Measurements from ENCODE around the gene CABYR. TPM values are rescaled to one million over a fixed set of nuclear protein-coding genes. Genes with fewer than 3 reads are reported as not detected.
"Not testable (repeated sequence)": the region's sequence is repeated elsewhere in the genome, so short reads cannot be mapped to it uniquely, and the experiment has no call there.

CABYR gene
- total and polyA plus RNA-seq, 2 donors (not counting 1 experiment from before 2014, with no cell fraction given) = 7.3 to 14.0 TPM

DNA sequence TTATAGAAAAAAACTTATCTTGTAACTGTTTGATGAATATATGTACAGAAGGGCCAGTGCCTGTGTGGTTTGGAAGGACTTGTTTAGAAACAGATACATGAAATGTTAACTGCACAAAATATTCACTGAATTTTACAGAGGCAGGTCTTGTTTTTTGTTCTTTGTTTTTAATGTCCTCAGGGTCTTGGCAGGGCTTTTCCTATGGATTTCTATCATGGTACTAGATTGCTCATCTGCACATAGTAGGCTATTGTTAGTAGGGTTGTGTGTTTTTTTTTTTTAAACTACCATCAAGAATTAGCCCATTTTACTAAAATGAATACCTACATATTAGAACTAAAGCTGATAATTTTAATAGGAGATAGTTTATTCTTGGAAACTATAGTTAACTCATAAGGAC lies 3.5 kb downstream of the CABYR start:
- H3K9ac ChIP-seq (ENCODE audit: insufficient read depth, low read length) = no peak overlapping the region
- H3K4me3 ChIP-seq (replicated peaks in 1 of 4; ENCODE audit: control extremely low read depth in 1 of 4, insufficient read depth in 1 of 4, low read depth in 3 of 4, low read length in 4 of 4) = no peak overlapping the region
- H3K4me1 ChIP-seq (ENCODE audit: control insufficient read depth, extremely low read depth, insufficient read depth, low read length) = no peaks in the 10 kb centered on the region
- H2AFZ ChIP-seq (ENCODE audit: low read length) = no peak overlapping the region
- H3K27me3 ChIP-seq (ENCODE audit: control insufficient read depth, insufficient read depth, low read length) = no peaks in the 10 kb centered on the region
- H3K4me2 ChIP-seq (ENCODE audit: extremely low read depth, insufficient read depth, low read length) = no peak overlapping the region
- H4K20me1 ChIP-seq (ENCODE audit: control insufficient read depth, extremely low read depth, insufficient read depth, low read length) = no peaks in the 10 kb centered on the region
- no peak for DNase-seq (ENCODE audit: low read depth in 2 of 2)
- TF ChIP-seq, protein P1, sequence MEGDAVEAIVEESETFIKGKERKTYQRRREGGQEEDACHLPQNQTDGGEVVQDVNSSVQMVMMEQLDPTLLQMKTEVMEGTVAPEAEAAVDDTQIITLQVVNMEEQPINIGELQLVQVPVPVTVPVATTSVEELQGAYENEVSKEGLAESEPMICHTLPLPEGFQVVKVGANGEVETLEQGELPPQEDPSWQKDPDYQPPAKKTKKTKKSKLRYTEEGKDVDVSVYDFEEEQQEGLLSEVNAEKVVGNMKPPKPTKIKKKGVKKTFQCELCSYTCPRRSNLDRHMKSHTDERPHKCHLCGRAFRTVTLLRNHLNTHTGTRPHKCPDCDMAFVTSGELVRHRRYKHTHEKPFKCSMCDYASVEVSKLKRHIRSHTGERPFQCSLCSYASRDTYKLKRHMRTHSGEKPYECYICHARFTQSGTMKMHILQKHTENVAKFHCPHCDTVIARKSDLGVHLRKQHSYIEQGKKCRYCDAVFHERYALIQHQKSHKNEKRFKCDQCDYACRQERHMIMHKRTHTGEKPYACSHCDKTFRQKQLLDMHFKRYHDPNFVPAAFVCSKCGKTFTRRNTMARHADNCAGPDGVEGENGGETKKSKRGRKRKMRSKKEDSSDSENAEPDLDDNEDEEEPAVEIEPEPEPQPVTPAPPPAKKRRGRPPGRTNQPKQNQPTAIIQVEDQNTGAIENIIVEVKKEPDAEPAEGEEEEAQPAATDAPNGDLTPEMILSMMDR (conservative IDR thresholded peaks at IDR 0.05 in 1 of 2, IDR thresholded peaks at IDR 0.05 in 1 of 2; ENCODE audit: low read depth in 1 of 2, low read length in 2 of 2) = no peak
- no peak for TF ChIP-seq EZH2 (IDR thresholded peaks at IDR 0.05; ENCODE audit: low read length, missing control alignments)
- H3K36me3 ChIP-seq (ENCODE audit: control insufficient read depth, insufficient read depth, low read length) = no peaks in the 10 kb centered on the region
- no peaks in the 10 kb centered on the region for H3K79me2 ChIP-seq (ENCODE audit: control insufficient read depth, insufficient read depth, low read length)
- H3K27ac ChIP-seq (ENCODE audit: insufficient read depth, low read length) = no peak overlapping the region
- no peaks in the 10 kb centered on the region for H3K9me3 ChIP-seq (ENCODE audit: control insufficient read depth, insufficient read depth, low read depth, low read length)

DNA sequence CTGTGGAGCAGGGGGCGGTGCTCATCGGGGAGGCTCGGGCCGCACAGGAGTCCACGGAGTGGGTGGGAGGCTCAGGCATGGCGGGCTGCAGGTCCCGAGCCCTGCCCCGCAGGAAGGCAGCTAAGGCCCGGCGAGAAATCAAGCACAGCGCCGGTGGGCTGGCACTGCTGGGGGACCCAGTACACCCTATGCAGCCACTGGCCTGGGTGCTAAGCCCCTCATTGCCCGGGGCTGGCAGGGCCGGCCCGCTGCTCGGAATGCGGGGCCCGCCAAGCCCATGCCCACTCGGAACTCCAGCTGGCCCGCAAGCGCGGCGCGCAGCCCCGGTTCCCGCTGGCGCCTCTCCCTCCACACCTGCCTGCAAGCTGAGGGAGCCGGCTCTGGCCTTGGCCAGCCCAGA lies 10.7 kb downstream of the CABYR start:
- not testable (repeated sequence) for H4K20me1 ChIP-seq (ENCODE audit: control insufficient read depth, extremely low read depth, insufficient read depth, low read length); H3K4me3 ChIP-seq (replicated peaks in 1 of 4; ENCODE audit: control extremely low read depth in 1 of 4, insufficient read depth in 1 of 4, low read depth in 3 of 4, low read length in 4 of 4); H2AFZ ChIP-seq (ENCODE audit: low read length); H3K9me3 ChIP-seq (ENCODE audit: control insufficient read depth, insufficient read depth, low read depth, low read length); H3K4me2 ChIP-seq (ENCODE audit: extremely low read depth, insufficient read depth, low read length); H3K79me2 ChIP-seq (ENCODE audit: control insufficient read depth, insufficient read depth, low read length); DNase-seq (ENCODE audit: low read depth in 2 of 2); H3K36me3 ChIP-seq (ENCODE audit: control insufficient read depth, insufficient read depth, low read length); H3K9ac ChIP-seq (ENCODE audit: insufficient read depth, low read length); H3K4me1 ChIP-seq (ENCODE audit: control insufficient read depth, extremely low read depth, insufficient read depth, low read length); H3K27me3 ChIP-seq (ENCODE audit: control insufficient read depth, insufficient read depth, low read length); H3K27ac ChIP-seq (ENCODE audit: insufficient read depth, low read length)

DNA sequence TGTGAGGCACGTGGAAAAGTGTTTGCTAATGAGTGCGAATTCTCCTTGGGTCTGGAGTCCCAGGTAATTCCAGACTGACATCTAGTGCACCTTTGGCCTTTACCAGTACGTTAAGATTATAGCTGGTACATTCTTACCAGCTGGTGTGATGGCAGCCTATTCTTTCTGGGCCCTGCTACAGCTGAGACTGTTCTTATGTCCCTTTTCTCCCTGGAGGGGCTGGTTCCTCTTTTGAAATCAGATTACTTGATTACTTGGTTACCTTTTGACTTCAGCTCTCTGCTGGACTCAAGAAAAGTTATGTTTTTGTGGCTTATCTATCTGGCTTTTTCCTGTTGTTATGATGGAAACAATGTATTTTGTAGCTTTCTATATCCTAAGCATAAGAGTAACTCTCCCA lies 14.5 kb downstream of the CABYR start:
- no peaks in the 10 kb centered on the region for H4K20me1 ChIP-seq (ENCODE audit: control insufficient read depth, extremely low read depth, insufficient read depth, low read length)
- no peak overlapping the region for H3K27ac ChIP-seq (ENCODE audit: insufficient read depth, low read length)
- no peaks in the 10 kb centered on the region for H3K4me1 ChIP-seq (ENCODE audit: control insufficient read depth, extremely low read depth, insufficient read depth, low read length)
- H3K4me2 ChIP-seq (ENCODE audit: extremely low read depth, insufficient read depth, low read length) = no peak overlapping the region
- no peak overlapping the region for H2AFZ ChIP-seq (ENCODE audit: low read length)
- DNase-seq (ENCODE audit: low read depth in 2 of 2) = no peak
- H3K9ac ChIP-seq (ENCODE audit: insufficient read depth, low read length) = no peak overlapping the region
- H3K27me3 ChIP-seq (ENCODE audit: control insufficient read depth, insufficient read depth, low read length) = no peaks in the 10 kb centered on the region
- no peak overlapping the region for H3K4me3 ChIP-seq (replicated peaks in 1 of 4; ENCODE audit: control extremely low read depth in 1 of 4, insufficient read depth in 1 of 4, low read depth in 3 of 4, low read length in 4 of 4)
- H3K9me3 ChIP-seq (ENCODE audit: control insufficient read depth, insufficient read depth, low read depth, low read length) = no peaks in the 10 kb centered on the region
- H3K79me2 ChIP-seq (ENCODE audit: control insufficient read depth, insufficient read depth, low read length) = no peaks in the 10 kb centered on the region
- TF ChIP-seq, protein P1 (conservative IDR thresholded peaks at IDR 0.05 in 1 of 2, IDR thresholded peaks at IDR 0.05 in 1 of 2; ENCODE audit: low read depth in 1 of 2, low read length in 2 of 2) = no peak
- TF ChIP-seq EZH2 (IDR thresholded peaks at IDR 0.05; ENCODE audit: low read length, missing control alignments) = no peak
- H3K36me3 ChIP-seq (ENCODE audit: control insufficient read depth, insufficient read depth, low read length) = peaks cover 2% of the 10 kb centered on the region

All from fibroblast of lung (primary cell).